Measurements from ENCODE around the gene COPG1. TPM values are rescaled to one million over a fixed set of nuclear protein-coding genes. Genes with fewer than 3 reads are reported as not detected.

Gene COPG1
- total and polyA plus RNA-seq, 2 donors (not counting 3 experiments of a cell fraction or from before 2014, with no cell fraction given): 112 to 202 TPM

DNA sequence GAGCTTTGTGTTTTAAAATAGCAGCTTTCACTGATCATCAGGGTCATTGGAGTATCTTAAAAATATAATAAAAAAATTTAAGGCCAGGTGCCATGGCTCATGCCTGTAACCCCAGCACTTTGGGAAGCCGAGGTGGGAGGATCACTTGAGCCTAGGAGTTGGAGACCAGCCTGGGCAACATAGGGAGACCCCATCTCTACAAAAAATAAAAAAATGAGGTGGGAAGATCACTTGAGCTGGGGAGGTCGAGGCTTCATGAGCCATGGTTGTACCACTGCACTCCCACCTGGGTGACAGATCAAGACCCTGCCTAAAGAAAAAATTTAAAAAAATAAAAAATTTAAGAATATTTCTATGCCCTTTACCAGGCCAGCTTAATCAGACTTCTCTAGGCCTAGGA is 30.8 kb downstream of the COPG1 start:
- H3K27me3 ChIP-seq (ENCODE audit: control insufficient read depth in 2 of 2, insufficient read depth in 2 of 2, low read length in 2 of 2): no peaks in the 10 kb centered on the region
- BruUV-seq (replicated peaks): no TSS peak
- peaks cover 10 to 15% of the 10 kb centered on the region in 2 experiments for H3K36me3 ChIP-seq (ENCODE audit: control insufficient read depth in 2 of 2, extremely low read depth in 1 of 2, insufficient read depth in 2 of 2, low read length in 2 of 2)
- DNase-seq (ENCODE audit: low read depth, low spot score) (no peak), FAIRE-seq (no peak)
- ChIA-PET CTCF (interaction anchor here (0.7 to 2.3 kb wide), 4 partner anchors 36 to 310 kb away, joined by 3 to 19 read pairs (median 3); a partner anchor contains a TSS), POLR2A (interaction anchor here (0.5 to 1.4 kb wide), 3 partner anchors 33 to 87 kb away, joined by 3 to 12 read pairs (median 7); a partner anchor contains a TSS)
- peaks cover 11% of the 10 kb centered on the region for H3K79me2 ChIP-seq (ENCODE audit: control insufficient read depth, insufficient read depth, low read length)
- H3K4me3 ChIP-seq (replicated peaks in 1 of 3; ENCODE audit: insufficient read depth in 1 of 3, low read depth in 1 of 3, low read length in 3 of 3): peak overlapping the region in 1 of 3 experiments; percentile 89
- peak overlapping the region; percentile 86 for H3K9ac ChIP-seq (replicated peaks; ENCODE audit: extremely low read depth, insufficient read depth, low read length)
- H3K9me1 ChIP-seq (replicated peaks; ENCODE audit: control insufficient read depth, extremely low read depth, insufficient read depth, low read length): no peaks in the 10 kb centered on the region
- intact Hi-C loops (cut with micrococcal nuclease): no loop called here
- H3K9me3 ChIP-seq (replicated peaks; ENCODE audit: control insufficient read depth, insufficient read depth, low read length): no peaks in the 10 kb centered on the region
- H3K27ac ChIP-seq (ENCODE audit: insufficient read depth, low read depth, low read length): no peak overlapping the region
- H3K4me1 ChIP-seq (ENCODE audit: control insufficient read depth, extremely low read depth, insufficient read depth, low read length): peaks cover 15% of the 10 kb centered on the region
- dilution Hi-C loops (cut with MboI; ENCODE audit: extremely low pct_ligation_motif_present, low sequenced_read_pairs): no loop called here
- peak overlapping the region; percentile 95 for H3K4me2 ChIP-seq (ENCODE audit: insufficient read depth, low read length)
- TF ChIP-seq GATA2 (IDR thresholded peaks at IDR 0.05; ENCODE audit: insufficient read depth, insufficient read length, low read depth, low read length) (no peak), EZH2 (IDR thresholded peaks at IDR 0.05; ENCODE audit: borderline replicate concordance, low read depth, low read length, severe bottlenecking) (no peak), MYC (IDR thresholded peaks at IDR 0.05; ENCODE audit: low read depth, low read length) (no peak), FOS (IDR thresholded peaks at IDR 0.05; ENCODE audit: borderline replicate concordance, insufficient read depth, low read length) (no peak), POLR2A (IDR thresholded peaks at IDR 0.05; ENCODE audit: low read depth, low read length) (no peak), POLR2AphosphoS5 (IDR thresholded peaks at IDR 0.05; ENCODE audit: insufficient read depth, low read depth, low read length) (no peak)
- TF ChIP-seq, protein P1, sequence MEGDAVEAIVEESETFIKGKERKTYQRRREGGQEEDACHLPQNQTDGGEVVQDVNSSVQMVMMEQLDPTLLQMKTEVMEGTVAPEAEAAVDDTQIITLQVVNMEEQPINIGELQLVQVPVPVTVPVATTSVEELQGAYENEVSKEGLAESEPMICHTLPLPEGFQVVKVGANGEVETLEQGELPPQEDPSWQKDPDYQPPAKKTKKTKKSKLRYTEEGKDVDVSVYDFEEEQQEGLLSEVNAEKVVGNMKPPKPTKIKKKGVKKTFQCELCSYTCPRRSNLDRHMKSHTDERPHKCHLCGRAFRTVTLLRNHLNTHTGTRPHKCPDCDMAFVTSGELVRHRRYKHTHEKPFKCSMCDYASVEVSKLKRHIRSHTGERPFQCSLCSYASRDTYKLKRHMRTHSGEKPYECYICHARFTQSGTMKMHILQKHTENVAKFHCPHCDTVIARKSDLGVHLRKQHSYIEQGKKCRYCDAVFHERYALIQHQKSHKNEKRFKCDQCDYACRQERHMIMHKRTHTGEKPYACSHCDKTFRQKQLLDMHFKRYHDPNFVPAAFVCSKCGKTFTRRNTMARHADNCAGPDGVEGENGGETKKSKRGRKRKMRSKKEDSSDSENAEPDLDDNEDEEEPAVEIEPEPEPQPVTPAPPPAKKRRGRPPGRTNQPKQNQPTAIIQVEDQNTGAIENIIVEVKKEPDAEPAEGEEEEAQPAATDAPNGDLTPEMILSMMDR (IDR thresholded peaks at IDR 0.05; ENCODE audit: extremely low read depth in 1 of 2, insufficient read depth in 1 of 2, low read depth in 1 of 2, low read length in 2 of 2): no peak
- TF ChIP-seq, protein P2, sequence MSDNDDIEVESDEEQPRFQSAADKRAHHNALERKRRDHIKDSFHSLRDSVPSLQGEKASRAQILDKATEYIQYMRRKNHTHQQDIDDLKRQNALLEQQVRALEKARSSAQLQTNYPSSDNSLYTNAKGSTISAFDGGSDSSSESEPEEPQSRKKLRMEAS (IDR thresholded peaks at IDR 0.05; ENCODE audit: insufficient read depth, insufficient read length): no peak
- no peaks in the 10 kb centered on the region for H4K20me1 ChIP-seq (replicated peaks; ENCODE audit: control insufficient read depth, extremely low read depth, insufficient read depth, low read length)
- H2AFZ ChIP-seq (ENCODE audit: low read depth, low read length): no peak overlapping the region
